ENCODE data around the gene ADSS1.

ADSS1 gene

DNA sequence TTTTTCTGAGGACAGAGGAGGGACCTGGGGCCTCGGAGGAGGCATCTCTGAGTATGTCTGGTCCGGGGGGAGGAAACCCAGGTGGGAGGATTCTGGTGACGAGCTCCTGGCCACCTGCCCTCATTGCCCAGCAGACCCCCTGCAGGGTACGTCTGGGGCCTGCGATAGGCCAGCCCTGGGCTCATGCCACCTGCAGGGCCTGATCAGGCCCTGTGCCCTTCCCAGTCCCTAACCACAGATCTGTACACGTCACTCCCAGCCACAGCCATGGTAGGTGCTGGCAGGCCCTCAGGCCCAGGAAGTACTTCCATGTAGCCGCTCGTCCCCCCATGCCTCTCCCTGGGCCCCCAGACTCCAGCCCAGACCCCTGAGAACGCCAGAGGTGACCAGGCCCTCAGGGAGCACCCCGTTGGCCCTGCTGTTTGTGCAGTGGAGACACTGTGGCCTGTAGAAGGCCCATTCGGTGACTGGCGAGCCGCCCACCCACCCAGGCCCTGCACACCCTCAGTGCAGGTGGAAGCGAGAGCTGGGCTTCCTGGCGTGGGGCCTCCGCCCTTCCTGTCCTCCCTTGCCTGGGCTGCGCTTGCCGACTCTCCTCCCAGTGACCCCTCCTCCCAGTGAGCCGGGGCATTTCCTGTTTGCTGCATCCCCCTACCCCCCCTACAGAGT lies 28.9 kb upstream of the ADSS1 start:
- no peak overlapping the region for H2AFZ ChIP-seq (ENCODE audit: low read length)
- no peaks in the 10 kb centered on the region for H3K79me2 ChIP-seq (ENCODE audit: insufficient read depth, low read length)
- H3K9me3 ChIP-seq (ENCODE audit: low read length): no peaks in the 10 kb centered on the region
- peaks cover 3% of the 10 kb centered on the region for H3K4me1 ChIP-seq (ENCODE audit: insufficient read depth, low read length, severe bottlenecking)
- TF ChIP-seq EZH2 (IDR thresholded peaks at IDR 0.05; ENCODE audit: borderline replicate concordance, low read length): no peak
- TF ChIP-seq, protein P1, sequence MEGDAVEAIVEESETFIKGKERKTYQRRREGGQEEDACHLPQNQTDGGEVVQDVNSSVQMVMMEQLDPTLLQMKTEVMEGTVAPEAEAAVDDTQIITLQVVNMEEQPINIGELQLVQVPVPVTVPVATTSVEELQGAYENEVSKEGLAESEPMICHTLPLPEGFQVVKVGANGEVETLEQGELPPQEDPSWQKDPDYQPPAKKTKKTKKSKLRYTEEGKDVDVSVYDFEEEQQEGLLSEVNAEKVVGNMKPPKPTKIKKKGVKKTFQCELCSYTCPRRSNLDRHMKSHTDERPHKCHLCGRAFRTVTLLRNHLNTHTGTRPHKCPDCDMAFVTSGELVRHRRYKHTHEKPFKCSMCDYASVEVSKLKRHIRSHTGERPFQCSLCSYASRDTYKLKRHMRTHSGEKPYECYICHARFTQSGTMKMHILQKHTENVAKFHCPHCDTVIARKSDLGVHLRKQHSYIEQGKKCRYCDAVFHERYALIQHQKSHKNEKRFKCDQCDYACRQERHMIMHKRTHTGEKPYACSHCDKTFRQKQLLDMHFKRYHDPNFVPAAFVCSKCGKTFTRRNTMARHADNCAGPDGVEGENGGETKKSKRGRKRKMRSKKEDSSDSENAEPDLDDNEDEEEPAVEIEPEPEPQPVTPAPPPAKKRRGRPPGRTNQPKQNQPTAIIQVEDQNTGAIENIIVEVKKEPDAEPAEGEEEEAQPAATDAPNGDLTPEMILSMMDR (IDR thresholded peaks at IDR 0.05; ENCODE audit: low read length): no peak
- no peak overlapping the region for H3K4me3 ChIP-seq (ENCODE audit: low read depth, low read length, poor library complexity, severe bottlenecking)
- no peaks in the 10 kb centered on the region for H3F3A ChIP-seq (ENCODE audit: insufficient read depth, low read length)
- no peak overlapping the region for H3K4me2 ChIP-seq (ENCODE audit: low read length)
- no peaks in the 10 kb centered on the region for H3K9me2 ChIP-seq (ENCODE audit: low read depth, low read length)
- no peak overlapping the region for H3K9ac ChIP-seq (ENCODE audit: low read length)
- no peaks in the 10 kb centered on the region for H4K20me1 ChIP-seq (ENCODE audit: insufficient read depth, low read length)
- H3K27me3 ChIP-seq (ENCODE audit: insufficient read depth, low read length): 0 out of 2 replicates have a peak, but pooled peaks cover 9% of the 10 kb centered on the region
- H3K27ac ChIP-seq (ENCODE audit: low read depth, low read length, poor library complexity, severe bottlenecking): no peak overlapping the region
- H3K36me3 ChIP-seq (ENCODE audit: insufficient read depth, low read length): no peaks in the 10 kb centered on the region

DNA sequence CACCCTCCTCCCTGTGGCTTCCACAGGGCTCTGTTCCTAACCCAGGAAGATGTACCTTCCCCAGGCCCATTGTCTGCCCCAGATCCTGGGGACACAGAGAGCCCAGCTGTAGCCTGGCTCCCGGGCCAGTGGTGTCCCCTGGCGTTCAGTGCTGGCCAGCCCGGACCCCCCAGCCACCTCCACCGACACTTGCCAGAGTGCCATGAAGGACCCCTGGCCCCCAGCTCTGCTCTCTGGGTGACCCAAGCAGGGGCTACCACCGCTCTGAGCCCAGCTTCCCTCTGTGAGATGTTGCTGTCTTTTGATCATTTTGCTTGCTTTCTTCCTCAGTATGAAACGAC lies 28.4 kb upstream of the ADSS1 start:
- no peaks in the 10 kb centered on the region for H3K4me1 ChIP-seq (ENCODE audit: insufficient read depth, low read length, severe bottlenecking)
- no peaks in the 10 kb centered on the region for H3K79me2 ChIP-seq (ENCODE audit: insufficient read depth, low read length)
- no peaks in the 10 kb centered on the region for H4K20me1 ChIP-seq (ENCODE audit: insufficient read depth, low read length)
- 0 out of 2 replicates have a peak, but pooled peaks cover 5% of the 10 kb centered on the region for H3K27me3 ChIP-seq (ENCODE audit: insufficient read depth, low read length)
- H2AFZ ChIP-seq (ENCODE audit: low read length): no peak overlapping the region
- H3K4me3 ChIP-seq (ENCODE audit: low read depth, low read length, poor library complexity, severe bottlenecking): no peak overlapping the region
- no peaks in the 10 kb centered on the region for H3K36me3 ChIP-seq (ENCODE audit: insufficient read depth, low read length)
- H3K9me2 ChIP-seq (ENCODE audit: low read depth, low read length): no peaks in the 10 kb centered on the region
- no peak overlapping the region for H3K27ac ChIP-seq (ENCODE audit: low read depth, low read length, poor library complexity, severe bottlenecking)
- no peaks in the 10 kb centered on the region for H3K9me3 ChIP-seq (ENCODE audit: low read length)
- no peak overlapping the region for H3K9ac ChIP-seq (ENCODE audit: low read length)
- no peak for TF ChIP-seq EZH2 (IDR thresholded peaks at IDR 0.05; ENCODE audit: borderline replicate concordance, low read length)
- TF ChIP-seq, protein P1 (IDR thresholded peaks at IDR 0.05; ENCODE audit: low read length): no peak
- no peaks in the 10 kb centered on the region for H3F3A ChIP-seq (ENCODE audit: insufficient read depth, low read length)
- no peak overlapping the region for H3K4me2 ChIP-seq (ENCODE audit: low read length)

DNA sequence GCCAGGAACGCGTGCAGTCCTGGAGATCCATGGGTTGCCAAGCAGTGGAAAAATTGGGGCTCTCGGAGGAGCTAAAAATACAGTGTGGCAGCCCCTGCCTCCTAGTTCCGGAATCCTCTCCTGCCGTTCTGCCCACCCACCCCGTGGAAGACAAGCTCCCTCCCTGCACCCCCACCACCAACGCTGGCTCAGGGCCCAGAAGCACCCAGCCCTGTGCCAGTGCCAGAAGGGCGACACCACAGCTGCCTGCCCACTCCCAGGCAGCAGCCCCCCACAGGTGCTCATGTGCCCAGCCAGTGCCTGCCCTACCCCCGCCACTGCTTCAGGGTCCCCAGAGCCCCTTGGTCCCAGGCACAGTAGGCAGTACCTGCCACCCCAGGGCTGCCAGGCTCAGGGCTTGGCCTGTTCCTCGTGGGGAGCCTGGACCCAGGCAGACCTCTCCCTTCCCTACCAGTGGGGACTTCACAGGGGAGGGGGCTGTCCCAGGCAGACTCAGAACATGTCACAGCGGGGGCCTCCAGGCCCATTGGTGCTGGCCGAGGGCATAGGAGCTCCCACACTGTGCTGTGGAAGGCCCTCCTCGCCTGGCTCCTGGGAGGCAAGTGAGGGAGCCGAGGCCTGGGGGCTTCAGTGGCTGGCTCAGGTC lies 27.2 kb upstream of the ADSS1 start:
- Histone ChIP-seq H2AFZ (ENCODE audit: low read length) (no peak overlapping the region), H3K9ac (ENCODE audit: low read length) (no peak overlapping the region), H3K79me2 (ENCODE audit: insufficient read depth, low read length) (no peaks in the 10 kb centered on the region), H3K4me2 (ENCODE audit: low read length) (no peak overlapping the region), H3K9me3 (ENCODE audit: low read length) (no peaks in the 10 kb centered on the region), H4K20me1 (ENCODE audit: insufficient read depth, low read length) (no peaks in the 10 kb centered on the region), H3K4me1 (ENCODE audit: insufficient read depth, low read length, severe bottlenecking) (no peaks in the 10 kb centered on the region), H3K27me3 (ENCODE audit: insufficient read depth, low read length) (0 out of 2 replicates have a peak, but pooled peaks cover 5% of the 10 kb centered on the region), H3K36me3 (ENCODE audit: insufficient read depth, low read length) (no peaks in the 10 kb centered on the region), H3K27ac (ENCODE audit: low read depth, low read length, poor library complexity, severe bottlenecking) (no peak overlapping the region), H3K9me2 (ENCODE audit: low read depth, low read length) (no peaks in the 10 kb centered on the region), H3F3A (ENCODE audit: insufficient read depth, low read length) (no peaks in the 10 kb centered on the region), H3K4me3 (ENCODE audit: low read depth, low read length, poor library complexity, severe bottlenecking) (no peak overlapping the region)
- TF ChIP-seq, protein P1 (IDR thresholded peaks at IDR 0.05; ENCODE audit: low read length): no peak
- TF ChIP-seq EZH2 (IDR thresholded peaks at IDR 0.05; ENCODE audit: borderline replicate concordance, low read length): no peak
